A673 (cell line): Measurements from ENCODE around the gene TJAP1. TPM values are rescaled to one million over a fixed set of nuclear protein-coding genes. Genes with fewer than 3 reads are reported as not detected.

ENCODE experiments used
- BruUV-seq: library from RNA; stranded (reverse); fragments of 400-500 nt; replicated peaks from 2 replicates; lab custom pipeline; 2021; lab: Mats Ljungman, UMichigan
- CTCF ChIA-PET: fragments of 300-600 bp; sonication (Branson Sonifier 250); formaldehyde crosslinking; loops from one replicate; lab custom pipeline; 2022; ENCODE audit warnings: antibody characterized with exemption; lab: Charles Lee
- POLR2A ChIA-PET: fragments of 300-600 bp; sonication (Branson Sonifier 250); formaldehyde crosslinking; loops from one replicate; lab custom pipeline; 2022; ENCODE audit warnings: antibody characterized with exemption; ENCODE audit not compliant: low non-redundant PET; lab: Charles Lee
- DNase-seq: peaks from one replicate; pipeline ENCODE4 v3.0.0-alpha.2; 2015; ENCODE audit warnings: low spot score
- H3K27ac ChIP-seq: fragments of 200-600 bp; sonication (generic); 2 replicates; pipeline ENCODE4 v1.5.1; 2016; ENCODE audit warnings: mixed run types, low read depth, mild to moderate bottlenecking, mixed read lengths, antibody characterized with exemption, low read length; ENCODE audit not compliant: poor library complexity, severe bottlenecking
- H3K27me3 ChIP-seq: fragments of 200-600 bp; sonication (generic); replicated peaks from 2 replicates; pipeline ENCODE4 v1.6.1; 2017; ENCODE audit warnings: mixed run types, low read depth, mild to moderate bottlenecking, mixed read lengths, antibody characterized with exemption, low read length; ENCODE audit not compliant: insufficient read depth, poor library complexity
- H3K36me3 ChIP-seq: fragments of 200-600 bp; sonication (generic); 2 replicates; pipeline ENCODE4 v1.6.1; 2016; ENCODE audit warnings: mixed run types, mild to moderate bottlenecking, mixed read lengths, antibody characterized with exemption, low read length; ENCODE audit not compliant: insufficient read depth, poor library complexity, severe bottlenecking
- H3K4me1 ChIP-seq: fragments of 200-600 bp; sonication (generic); 2 replicates; pipeline ENCODE4 v1.6.1; 2017; ENCODE audit warnings: mixed run types, mild to moderate bottlenecking, mixed read lengths, antibody characterized with exemption, low read length; ENCODE audit not compliant: insufficient read depth, poor library complexity, severe bottlenecking
- H3K4me3 ChIP-seq: fragments of 200-600 bp; sonication (generic); 2 replicates; pipeline ENCODE4 v1.5.1; 2016; ENCODE audit warnings: low read depth, mixed run types, mild to moderate bottlenecking, mixed read lengths, low read length; ENCODE audit not compliant: poor library complexity, severe bottlenecking
- H3K9me3 ChIP-seq: fragments of 200-600 bp; sonication (generic); 2 replicates; pipeline ENCODE4 v1.6.1; 2016; ENCODE audit warnings: mixed run types, low read depth, mild to moderate bottlenecking, mixed read lengths, antibody characterized with exemption, low read length; ENCODE audit not compliant: poor library complexity, severe bottlenecking
- CTCF ChIP-seq: fragments of 300-800, 200-600 bp; sonication (generic); conservative IDR thresholded peaks from 2 replicates; pipeline ENCODE4 v1.5.1; 2017; ENCODE audit warnings: low read depth, mild to moderate bottlenecking, antibody characterized with exemption, low read length, moderate library complexity, mixed read lengths
- EZH2 ChIP-seq: fragments of 200-600 bp; sonication (generic); IDR thresholded peaks from 2 replicates; pipeline ENCODE4 v1.6.1; 2017; ENCODE audit warnings: borderline replicate concordance, low read depth, mild to moderate bottlenecking, mixed read lengths, antibody characterized with exemption, low read length; ENCODE audit not compliant: poor library complexity, severe bottlenecking
- intact Hi-C: fragments of 100-400 bp; cut with micrococcal nuclease; formaldehyde crosslinking; loops from one replicate; pipeline ENCODE4 v1.10.0; 2022; ENCODE audit not compliant: unreplicated experiment
- total RNA-seq: library from RNA; stranded (reverse); gene quantifications from 2 replicates; pipeline ENCODE4 v1.2.3, GENCODE V29; 2021

The TJAP1 gene
- total RNA-seq, 1 experiment from 2014 or later, result 46.0 TPM

DNA sequence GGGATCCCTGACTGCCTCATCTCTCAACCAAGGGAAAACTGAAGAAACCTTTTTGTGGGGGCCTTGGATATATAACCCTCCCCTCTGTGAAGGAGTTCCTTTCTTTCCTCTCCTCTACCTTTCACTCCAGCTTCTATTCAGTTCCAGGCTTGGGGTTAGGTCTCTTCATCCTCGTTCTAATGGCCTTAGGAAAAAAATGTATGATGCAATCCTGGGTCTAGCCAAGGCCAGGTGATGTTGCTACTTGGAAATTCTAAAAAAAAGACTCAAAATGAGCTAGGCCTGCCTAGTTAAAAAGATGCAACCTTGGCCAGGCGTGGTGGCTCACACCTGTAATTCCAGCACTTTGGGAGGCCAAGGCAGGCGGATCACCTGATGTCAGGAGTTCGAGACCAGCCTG lies 42.4 kb upstream of the TJAP1 start:
- H3K9me3 ChIP-seq, result no peaks in the 10 kb centered on the region
- ChIA-PET CTCF (interaction anchor here (1.0 kb wide), 1 partner anchor 291 kb away, joined by 3 read pairs; no protein-coding TSS in a partner anchor), POLR2A (no interaction called here)
- no peaks in the 10 kb centered on the region for H3K27me3 ChIP-seq
- H3K27ac ChIP-seq, result no peak overlapping the region
- BruUV-seq, result no TSS peak
- TF ChIP-seq CTCF (no peak), EZH2 (no peak)
- intact Hi-C loops, result no loop called here
- H3K4me3 ChIP-seq, result no peak overlapping the region
- peaks cover 6% of the 10 kb centered on the region for H3K36me3 ChIP-seq
- no peaks in the 10 kb centered on the region for H3K4me1 ChIP-seq
- DNase-seq, result no peak

DNA sequence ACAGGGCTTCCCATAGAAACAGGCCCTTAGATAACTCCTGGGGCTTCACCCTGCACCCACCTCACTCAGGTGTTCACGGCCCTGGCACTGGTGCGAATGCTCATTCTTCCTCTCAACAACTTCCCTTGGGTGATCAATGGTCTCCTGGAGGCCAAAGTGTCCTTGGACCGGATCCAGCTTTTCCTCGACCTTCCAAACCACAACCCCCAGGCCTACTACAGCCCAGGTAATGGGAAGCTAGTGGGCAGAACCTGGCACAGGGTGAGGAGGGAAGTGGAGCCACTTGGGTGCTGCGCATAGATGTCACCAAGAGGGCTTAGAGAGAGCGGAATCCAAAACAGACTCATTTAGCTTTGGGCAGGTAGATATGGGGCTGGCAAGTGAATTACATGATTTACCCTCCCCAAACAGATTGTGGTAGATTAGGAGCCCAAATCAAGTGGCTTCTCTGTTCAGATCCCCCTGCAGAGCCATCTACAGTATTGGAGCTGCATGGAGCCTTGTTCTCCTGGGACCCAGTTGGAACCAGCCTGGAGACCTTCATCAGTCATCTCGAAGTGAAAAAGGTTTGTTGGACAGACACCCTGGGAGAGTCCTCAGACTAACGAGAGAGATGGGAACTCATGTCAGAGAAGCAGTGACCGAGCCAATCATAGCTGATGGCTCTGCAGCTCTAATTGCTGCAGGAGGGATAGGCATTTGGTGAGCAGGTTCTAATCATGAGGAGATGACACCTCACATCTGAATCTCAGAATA lies 41.5 kb upstream of the TJAP1 start:
- no peak overlapping the region for H3K27ac ChIP-seq
- intact Hi-C loops, result no loop called here
- CTCF ChIA-PET, result interaction anchor here (1.0 kb wide), 1 partner anchor 292 kb away, joined by 3 read pairs; no protein-coding TSS in a partner anchor

GRCh38 chr6:43436577-43437282 lies 40.6 kb upstream of the TJAP1 start:
- BruUV-seq, result no TSS peak
- Histone ChIP-seq H3K4me3 (no peak overlapping the region), H3K27me3 (no peaks in the 10 kb centered on the region), H3K4me1 (no peaks in the 10 kb centered on the region), H3K9me3 (no peaks in the 10 kb centered on the region), H3K36me3 (peaks cover 6% of the 10 kb centered on the region), H3K27ac (no peak overlapping the region)
- ChIA-PET CTCF (interaction anchor here (0.6 kb wide), 1 partner anchor 69 kb away, joined by 6 read pairs; no protein-coding TSS in a partner anchor), POLR2A (no interaction called here)
- intact Hi-C loops, result no loop called here
- TF ChIP-seq CTCF, result no peak
- no peak for TF ChIP-seq EZH2
- no peak for DNase-seq

More for the DNA sequence above, 41.5 kb upstream of the TJAP1 start:
- Histone ChIP-seq H3K27me3 (no peaks in the 10 kb centered on the region), H3K36me3 (peaks cover 6% of the 10 kb centered on the region), H3K4me1 (no peaks in the 10 kb centered on the region), H3K4me3 (no peak overlapping the region), H3K9me3 (no peaks in the 10 kb centered on the region)
- DNase-seq, result no peak
- POLR2A ChIA-PET, result no interaction called here
- TF ChIP-seq CTCF (no peak), EZH2 (no peak)
- no TSS peak for BruUV-seq
